Cardiac muscle cell (in vitro differentiated cells and primary cell): ENCODE results near the gene SPRYD7. TPM values are rescaled to one million over a fixed set of nuclear protein-coding genes. Genes with fewer than 3 reads are reported as not detected.
A peak's percentile ranks its signal among the peaks of the same experiment; 100 is the strongest.

ENCODE experiments used
- DNase-seq, 2 donors: peaks; one replicate each; pipeline versions ENCODE4 v3.0.0 to v3.0.0-alpha.2; 2010 to 2017; ENCODE audit warnings: low read depth in 1 of 2, low spot score in 1 of 2
- H3K27ac ChIP-seq: fragments of 200-600 bp; sonication (generic); 2 replicates; pipeline ENCODE4 v1.5.1; 2016
- H3K27me3 ChIP-seq: fragments of 200-600 bp; sonication (generic); 2 replicates; pipeline ENCODE4 v1.6.0; 2016; ENCODE audit warnings: control low read depth
- H3K36me3 ChIP-seq: fragments of 200-600 bp; sonication (generic); 2 replicates; pipeline ENCODE4 v1.5.1; 2016; ENCODE audit warnings: control low read depth
- H3K4me1 ChIP-seq: fragments of 200-600 bp; sonication (generic); 2 replicates; pipeline ENCODE4 v1.8.1; 2017; ENCODE audit warnings: low read depth, mild to moderate bottlenecking, mixed run types
- H3K4me3 ChIP-seq: fragments of 200-600 bp; sonication (generic); 2 replicates; pipeline ENCODE4 v1.5.1; 2016; ENCODE audit warnings: mild to moderate bottlenecking
- H3K9me3 ChIP-seq: fragments of 200-600 bp; sonication (generic); 2 replicates; pipeline ENCODE4 v1.5.1; 2017; ENCODE audit warnings: low read depth, mild to moderate bottlenecking, control low read depth
- CTCF ChIP-seq: IDR thresholded peaks from 2 replicates; pipeline ENCODE4 v1.5.1; 2012; ENCODE audit warnings: low read depth, mild to moderate bottlenecking, low read length
- polyA plus RNA-seq: library from polyadenylated mRNA; unstranded; fragments of >200 nt; fragmentation: Nextera tagmentation; extraction: Ambion mirVana; gene quantifications from 2 replicates; pipeline ENCODE4 v1.2.1, GENCODE V29; 2016
- total RNA-seq: library from RNA; depleted of rRNA; stranded (reverse); fragments of >200 nt; gene quantifications from 2 replicates; pipeline ENCODE4 v1.2.3, GENCODE V29; 2016

The SPRYD7 gene, protein sequence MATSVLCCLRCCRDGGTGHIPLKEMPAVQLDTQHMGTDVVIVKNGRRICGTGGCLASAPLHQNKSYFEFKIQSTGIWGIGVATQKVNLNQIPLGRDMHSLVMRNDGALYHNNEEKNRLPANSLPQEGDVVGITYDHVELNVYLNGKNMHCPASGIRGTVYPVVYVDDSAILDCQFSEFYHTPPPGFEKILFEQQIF
- total RNA-seq (5.9 and 6.1 TPM in 2 replicates), polyA plus RNA-seq (12.9 and 18.4 TPM in 2 replicates)

- no peaks in the 10 kb centered on the region for H3K9me3 ChIP-seq
- peak; percentile 91 for TF ChIP-seq CTCF
- H3K4me3 ChIP-seq = peak within 1 kb of the TSS; percentile 81
- peak within 1 kb of the TSS; percentile 17 for H3K27ac ChIP-seq
- peak; percentile 98 to 99 for DNase-seq
- H3K4me1 ChIP-seq = peaks cover 3% of the 10 kb centered on the region
- H3K27me3 ChIP-seq = peaks cover 4% of the 10 kb centered on the region
- no peaks in the 10 kb centered on the region for H3K36me3 ChIP-seq
These were observed at the start of gene SPRYD7 for GRCh38 chr13:49936075-49936967. Gene SPRYD7, minus strand, starts transcription at chr13:49936340. Its CDS starts 105 bp downstream, at chr13:49936235.

DNA sequence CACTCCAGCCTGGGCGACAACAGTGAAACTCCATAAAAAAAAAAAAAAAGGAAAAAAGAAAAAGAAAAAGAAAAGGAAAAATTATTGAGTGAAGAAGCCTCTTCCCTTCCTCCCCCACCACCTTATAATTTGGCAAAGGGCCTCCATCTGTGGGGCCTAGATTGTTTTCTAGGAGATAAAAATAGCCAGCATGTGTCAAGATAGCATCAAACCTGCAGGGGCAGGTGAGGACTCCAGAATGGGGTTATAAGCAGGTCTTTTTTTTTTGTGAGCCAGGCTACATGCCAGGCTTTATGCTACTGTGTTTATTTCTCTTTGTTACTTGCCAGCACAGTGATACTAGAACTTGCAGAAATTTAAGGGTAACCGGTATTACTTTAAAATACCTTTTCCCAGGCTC, 49.0 kb upstream of the SPRYD7 start:
- H3K4me1 ChIP-seq = no peaks in the 10 kb centered on the region
- no peaks in the 10 kb centered on the region for H3K36me3 ChIP-seq
- DNase-seq = no peak
- H3K27me3 ChIP-seq = no peaks in the 10 kb centered on the region
- no peaks in the 10 kb centered on the region for H3K9me3 ChIP-seq
- H3K27ac ChIP-seq = no peak overlapping the region
- no peak overlapping the region for H3K4me3 ChIP-seq
- TF ChIP-seq CTCF = no peak

DNA sequence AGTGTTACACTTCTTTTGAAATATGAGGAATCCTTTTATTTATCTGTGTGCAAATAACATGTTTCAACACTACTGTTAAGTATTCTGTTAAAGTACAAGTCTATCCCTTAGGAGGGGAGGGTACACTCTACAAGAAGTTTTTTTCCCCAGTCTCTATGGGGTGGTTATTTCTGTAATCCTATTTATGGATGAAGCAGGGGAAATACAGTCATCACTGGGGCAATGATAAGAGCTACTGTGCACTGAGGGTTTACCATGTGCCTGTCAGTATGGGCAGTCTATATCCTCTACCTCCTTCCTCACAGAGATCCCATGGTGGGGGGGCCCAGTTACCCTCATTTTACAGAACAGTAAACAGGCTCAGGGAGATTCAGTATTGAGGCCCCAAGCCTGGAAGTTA, 44.1 kb upstream of the SPRYD7 start:
- peak in 1 of 2 donors; percentile 14 for DNase-seq
- no peak for TF ChIP-seq CTCF
- Histone ChIP-seq H3K36me3 (no peaks in the 10 kb centered on the region), H3K9me3 (no peaks in the 10 kb centered on the region), H3K4me3 (no peak overlapping the region), H3K27ac (no peak overlapping the region), H3K27me3 (no peaks in the 10 kb centered on the region), H3K4me1 (no peaks in the 10 kb centered on the region)

- DNase-seq = no peak
- Histone ChIP-seq H3K27me3 (no peaks in the 10 kb centered on the region), H3K27ac (no peak overlapping the region), H3K36me3 (no peaks in the 10 kb centered on the region), H3K9me3 (no peaks in the 10 kb centered on the region), H3K4me1 (no peaks in the 10 kb centered on the region), H3K4me3 (no peak overlapping the region)
- TF ChIP-seq CTCF = no peak
These were observed 41.9 kb upstream of the SPRYD7 start for GRCh38 chr13:49977992-49978391.

- peak; percentile 84 to 85 for DNase-seq
- no peak overlapping the region for H3K4me3 ChIP-seq
- no peaks in the 10 kb centered on the region for H3K4me1 ChIP-seq
- no peaks in the 10 kb centered on the region for H3K27me3 ChIP-seq
- peak; percentile 96 for TF ChIP-seq CTCF
- H3K9me3 ChIP-seq = no peaks in the 10 kb centered on the region
- H3K27ac ChIP-seq = no peak overlapping the region
- H3K36me3 ChIP-seq = no peaks in the 10 kb centered on the region
These were observed 40.4 kb upstream of the SPRYD7 start for GRCh38 chr13:49976314-49977258.
